ENCODE measurements around the gene HOXB1. TPM values are rescaled to one million over a fixed set of nuclear protein-coding genes. Genes with fewer than 3 reads are reported as not detected.

Gene HOXB1
- total and polyA plus RNA-seq, 2 experiments from 2014 or later, result not detected

DNA sequence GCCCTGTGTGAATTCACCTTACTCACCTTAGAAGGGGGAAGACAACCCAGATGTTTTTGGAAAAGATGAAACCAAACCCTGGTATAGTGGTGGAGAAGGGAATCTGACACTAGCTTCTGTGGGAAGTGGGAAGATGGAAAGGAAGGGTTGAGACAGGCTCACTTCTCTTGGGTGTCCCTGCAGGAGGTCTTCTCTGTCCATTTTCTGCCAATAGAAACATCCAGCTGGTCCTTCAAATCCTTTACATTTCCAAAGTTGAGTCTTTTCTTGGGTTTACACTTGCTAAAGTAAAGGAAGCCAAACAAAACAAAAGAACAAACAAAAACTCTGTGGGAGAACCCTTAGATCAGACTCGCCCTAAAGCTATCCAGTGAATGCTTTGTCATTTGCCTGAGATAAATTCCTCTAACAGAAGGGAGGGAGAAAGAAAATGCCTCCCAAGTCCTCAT is 10.2 kb downstream of the HOXB1 start:
- H2AFZ ChIP-seq, result no peak overlapping the region
- peaks cover 74% of the 10 kb centered on the region for H3K27me3 ChIP-seq (ENCODE audit: insufficient read depth)
- Mint-ChIP-seq H3K27me3 (ENCODE audit: insufficient read depth, low read depth, poor library complexity) (peaks cover 69% of the 10 kb centered on the region), H3K36me3 (ENCODE audit: low read depth) (no peaks in the 10 kb centered on the region), H3K9me3 (no peaks in the 10 kb centered on the region; the same call in 2 of the 3 replicates), H3K4me1 (peaks cover 44% of the 10 kb centered on the region), H3K4me3 (no peak overlapping the region), H3K27ac (no peak overlapping the region)
- H4K20me1 ChIP-seq (replicated peaks; ENCODE audit: insufficient read depth), result peaks cover 7% of the 10 kb centered on the region; the same call in 1 of the 2 replicates
- ATAC-seq (peak; percentile 77), DNase-seq (ENCODE audit: low spot score) (peak; percentile 88)
- no peaks in the 10 kb centered on the region for H3K79me2 ChIP-seq (replicated peaks; ENCODE audit: insufficient read depth)
- peaks cover 50% of the 10 kb centered on the region for H3K4me1 ChIP-seq (ENCODE audit: insufficient read depth)
- H3K4me2 ChIP-seq, result peak overlapping the region; percentile 35
- H3K4me3 ChIP-seq, result peak overlapping the region; percentile 9; the same call in 1 of the 2 replicates
- H3K27ac ChIP-seq (ENCODE audit: low read depth), result no peak overlapping the region
- peaks cover 15% of the 10 kb centered on the region for H3F3A ChIP-seq (replicated peaks; ENCODE audit: low read depth)
- H3K9me2 ChIP-seq (ENCODE audit: insufficient read depth), result peaks cover 5% of the 10 kb centered on the region
- TF ChIP-seq, protein P1, sequence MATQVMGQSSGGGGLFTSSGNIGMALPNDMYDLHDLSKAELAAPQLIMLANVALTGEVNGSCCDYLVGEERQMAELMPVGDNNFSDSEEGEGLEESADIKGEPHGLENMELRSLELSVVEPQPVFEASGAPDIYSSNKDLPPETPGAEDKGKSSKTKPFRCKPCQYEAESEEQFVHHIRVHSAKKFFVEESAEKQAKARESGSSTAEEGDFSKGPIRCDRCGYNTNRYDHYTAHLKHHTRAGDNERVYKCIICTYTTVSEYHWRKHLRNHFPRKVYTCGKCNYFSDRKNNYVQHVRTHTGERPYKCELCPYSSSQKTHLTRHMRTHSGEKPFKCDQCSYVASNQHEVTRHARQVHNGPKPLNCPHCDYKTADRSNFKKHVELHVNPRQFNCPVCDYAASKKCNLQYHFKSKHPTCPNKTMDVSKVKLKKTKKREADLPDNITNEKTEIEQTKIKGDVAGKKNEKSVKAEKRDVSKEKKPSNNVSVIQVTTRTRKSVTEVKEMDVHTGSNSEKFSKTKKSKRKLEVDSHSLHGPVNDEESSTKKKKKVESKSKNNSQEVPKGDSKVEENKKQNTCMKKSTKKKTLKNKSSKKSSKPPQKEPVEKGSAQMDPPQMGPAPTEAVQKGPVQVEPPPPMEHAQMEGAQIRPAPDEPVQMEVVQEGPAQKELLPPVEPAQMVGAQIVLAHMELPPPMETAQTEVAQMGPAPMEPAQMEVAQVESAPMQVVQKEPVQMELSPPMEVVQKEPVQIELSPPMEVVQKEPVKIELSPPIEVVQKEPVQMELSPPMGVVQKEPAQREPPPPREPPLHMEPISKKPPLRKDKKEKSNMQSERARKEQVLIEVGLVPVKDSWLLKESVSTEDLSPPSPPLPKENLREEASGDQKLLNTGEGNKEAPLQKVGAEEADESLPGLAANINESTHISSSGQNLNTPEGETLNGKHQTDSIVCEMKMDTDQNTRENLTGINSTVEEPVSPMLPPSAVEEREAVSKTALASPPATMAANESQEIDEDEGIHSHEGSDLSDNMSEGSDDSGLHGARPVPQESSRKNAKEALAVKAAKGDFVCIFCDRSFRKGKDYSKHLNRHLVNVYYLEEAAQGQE (IDR thresholded peaks at IDR 0.05; ENCODE audit: unreplicated experiment), result no peak
- TF ChIP-seq, protein P2, sequence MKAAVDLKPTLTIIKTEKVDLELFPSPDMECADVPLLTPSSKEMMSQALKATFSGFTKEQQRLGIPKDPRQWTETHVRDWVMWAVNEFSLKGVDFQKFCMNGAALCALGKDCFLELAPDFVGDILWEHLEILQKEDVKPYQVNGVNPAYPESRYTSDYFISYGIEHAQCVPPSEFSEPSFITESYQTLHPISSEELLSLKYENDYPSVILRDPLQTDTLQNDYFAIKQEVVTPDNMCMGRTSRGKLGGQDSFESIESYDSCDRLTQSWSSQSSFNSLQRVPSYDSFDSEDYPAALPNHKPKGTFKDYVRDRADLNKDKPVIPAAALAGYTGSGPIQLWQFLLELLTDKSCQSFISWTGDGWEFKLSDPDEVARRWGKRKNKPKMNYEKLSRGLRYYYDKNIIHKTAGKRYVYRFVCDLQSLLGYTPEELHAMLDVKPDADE (IDR thresholded peaks at IDR 0.05), result no peak
- TF ChIP-seq NANOG (IDR thresholded peaks at IDR 0.05; ENCODE audit: borderline replicate concordance), result peak; percentile 63
- TF ChIP-seq, protein P3, sequence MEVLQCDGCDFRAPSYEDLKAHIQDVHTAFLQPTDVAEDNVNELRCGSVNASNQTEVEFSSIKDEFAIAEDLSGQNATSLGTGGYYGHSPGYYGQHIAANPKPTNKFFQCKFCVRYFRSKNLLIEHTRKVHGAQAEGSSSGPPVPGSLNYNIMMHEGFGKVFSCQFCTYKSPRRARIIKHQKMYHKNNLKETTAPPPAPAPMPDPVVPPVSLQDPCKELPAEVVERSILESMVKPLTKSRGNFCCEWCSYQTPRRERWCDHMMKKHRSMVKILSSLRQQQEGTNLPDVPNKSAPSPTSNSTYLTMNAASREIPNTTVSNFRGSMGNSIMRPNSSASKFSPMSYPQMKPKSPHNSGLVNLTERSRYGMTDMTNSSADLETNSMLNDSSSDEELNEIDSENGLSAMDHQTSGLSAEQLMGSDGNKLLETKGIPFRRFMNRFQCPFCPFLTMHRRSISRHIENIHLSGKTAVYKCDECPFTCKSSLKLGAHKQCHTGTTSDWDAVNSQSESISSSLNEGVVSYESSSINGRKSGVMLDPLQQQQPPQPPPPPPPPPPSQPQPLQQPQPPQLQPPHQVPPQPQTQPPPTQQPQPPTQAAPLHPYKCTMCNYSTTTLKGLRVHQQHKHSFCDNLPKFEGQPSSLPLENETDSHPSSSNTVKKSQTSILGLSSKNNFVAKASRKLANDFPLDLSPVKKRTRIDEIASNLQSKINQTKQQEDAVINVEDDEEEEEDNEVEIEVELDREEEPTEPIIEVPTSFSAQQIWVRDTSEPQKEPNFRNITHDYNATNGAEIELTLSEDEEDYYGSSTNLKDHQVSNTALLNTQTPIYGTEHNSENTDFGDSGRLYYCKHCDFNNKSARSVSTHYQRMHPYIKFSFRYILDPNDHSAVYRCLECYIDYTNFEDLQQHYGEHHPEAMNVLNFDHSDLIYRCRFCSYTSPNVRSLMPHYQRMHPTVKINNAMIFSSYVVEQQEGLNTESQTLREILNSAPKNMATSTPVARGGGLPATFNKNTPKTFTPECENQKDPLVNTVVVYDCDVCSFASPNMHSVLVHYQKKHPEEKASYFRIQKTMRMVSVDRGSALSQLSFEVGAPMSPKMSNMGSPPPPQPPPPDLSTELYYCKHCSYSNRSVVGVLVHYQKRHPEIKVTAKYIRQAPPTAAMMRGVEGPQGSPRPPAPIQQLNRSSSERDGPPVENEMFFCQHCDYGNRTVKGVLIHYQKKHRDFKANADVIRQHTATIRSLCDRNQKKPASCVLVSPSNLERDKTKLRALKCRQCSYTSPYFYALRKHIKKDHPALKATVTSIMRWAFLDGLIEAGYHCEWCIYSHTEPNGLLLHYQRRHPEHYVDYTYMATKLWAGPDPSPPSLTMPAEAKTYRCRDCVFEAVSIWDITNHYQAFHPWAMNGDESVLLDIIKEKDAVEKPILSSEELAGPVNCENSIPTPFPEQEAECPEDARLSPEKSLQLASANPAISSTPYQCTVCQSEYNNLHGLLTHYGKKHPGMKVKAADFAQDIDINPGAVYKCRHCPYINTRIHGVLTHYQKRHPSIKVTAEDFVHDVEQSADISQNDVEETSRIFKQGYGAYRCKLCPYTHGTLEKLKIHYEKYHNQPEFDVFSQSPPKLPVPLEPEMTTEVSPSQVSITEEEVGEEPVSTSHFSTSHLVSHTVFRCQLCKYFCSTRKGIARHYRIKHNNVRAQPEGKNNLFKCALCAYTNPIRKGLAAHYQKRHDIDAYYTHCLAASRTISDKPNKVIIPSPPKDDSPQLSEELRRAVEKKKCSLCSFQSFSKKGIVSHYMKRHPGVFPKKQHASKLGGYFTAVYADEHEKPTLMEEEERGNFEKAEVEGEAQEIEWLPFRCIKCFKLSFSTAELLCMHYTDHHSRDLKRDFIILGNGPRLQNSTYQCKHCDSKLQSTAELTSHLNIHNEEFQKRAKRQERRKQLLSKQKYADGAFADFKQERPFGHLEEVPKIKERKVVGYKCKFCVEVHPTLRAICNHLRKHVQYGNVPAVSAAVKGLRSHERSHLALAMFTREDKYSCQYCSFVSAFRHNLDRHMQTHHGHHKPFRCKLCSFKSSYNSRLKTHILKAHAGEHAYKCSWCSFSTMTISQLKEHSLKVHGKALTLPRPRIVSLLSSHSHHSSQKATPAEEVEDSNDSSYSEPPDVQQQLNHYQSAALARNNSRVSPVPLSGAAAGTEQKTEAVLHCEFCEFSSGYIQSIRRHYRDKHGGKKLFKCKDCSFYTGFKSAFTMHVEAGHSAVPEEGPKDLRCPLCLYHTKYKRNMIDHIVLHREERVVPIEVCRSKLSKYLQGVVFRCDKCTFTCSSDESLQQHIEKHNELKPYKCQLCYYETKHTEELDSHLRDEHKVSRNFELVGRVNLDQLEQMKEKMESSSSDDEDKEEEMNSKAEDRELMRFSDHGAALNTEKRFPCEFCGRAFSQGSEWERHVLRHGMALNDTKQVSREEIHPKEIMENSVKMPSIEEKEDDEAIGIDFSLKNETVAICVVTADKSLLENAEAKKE (CRISPR knock-in tag; IDR thresholded peaks at IDR 0.05), result peak; percentile 88
- no peak for TF ChIP-seq EZH2phosphoT487 (IDR thresholded peaks at IDR 0.05; ENCODE audit: unreplicated experiment)
- TF ChIP-seq POLR2AphosphoS5 (IDR thresholded peaks at IDR 0.05; ENCODE audit: low read depth), result no peak
- TF ChIP-seq, protein P4, sequence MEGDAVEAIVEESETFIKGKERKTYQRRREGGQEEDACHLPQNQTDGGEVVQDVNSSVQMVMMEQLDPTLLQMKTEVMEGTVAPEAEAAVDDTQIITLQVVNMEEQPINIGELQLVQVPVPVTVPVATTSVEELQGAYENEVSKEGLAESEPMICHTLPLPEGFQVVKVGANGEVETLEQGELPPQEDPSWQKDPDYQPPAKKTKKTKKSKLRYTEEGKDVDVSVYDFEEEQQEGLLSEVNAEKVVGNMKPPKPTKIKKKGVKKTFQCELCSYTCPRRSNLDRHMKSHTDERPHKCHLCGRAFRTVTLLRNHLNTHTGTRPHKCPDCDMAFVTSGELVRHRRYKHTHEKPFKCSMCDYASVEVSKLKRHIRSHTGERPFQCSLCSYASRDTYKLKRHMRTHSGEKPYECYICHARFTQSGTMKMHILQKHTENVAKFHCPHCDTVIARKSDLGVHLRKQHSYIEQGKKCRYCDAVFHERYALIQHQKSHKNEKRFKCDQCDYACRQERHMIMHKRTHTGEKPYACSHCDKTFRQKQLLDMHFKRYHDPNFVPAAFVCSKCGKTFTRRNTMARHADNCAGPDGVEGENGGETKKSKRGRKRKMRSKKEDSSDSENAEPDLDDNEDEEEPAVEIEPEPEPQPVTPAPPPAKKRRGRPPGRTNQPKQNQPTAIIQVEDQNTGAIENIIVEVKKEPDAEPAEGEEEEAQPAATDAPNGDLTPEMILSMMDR (conservative IDR thresholded peaks at IDR 0.05; ENCODE audit: low read depth in 2 of 2), result no peak
- TF ChIP-seq EZH2 (IDR thresholded peaks at IDR 0.05; ENCODE audit: low read depth, unreplicated experiment), result no peak
- TF ChIP-seq CREB1 (CRISPR knock-in tag; IDR thresholded peaks at IDR 0.05; ENCODE audit: low read depth), result no peak
- 0 out of 2 replicates have a peak, but pooled peaks have one; percentile 58 for TF ChIP-seq ZNF114 (CRISPR knock-in tag; IDR thresholded peaks at IDR 0.05)
- TF ChIP-seq STAT1 (IDR thresholded peaks at IDR 0.05; ENCODE audit: unreplicated experiment), result no peak
- TF ChIP-seq ZNF331 (CRISPR knock-in tag; IDR thresholded peaks at IDR 0.05; ENCODE audit: low read depth), result no peak
- no peak for TF ChIP-seq JUNB (IDR thresholded peaks at IDR 0.05; ENCODE audit: unreplicated experiment)
- no peaks in the 10 kb centered on the region for H3K36me3 ChIP-seq (ENCODE audit: insufficient read depth)

Measured in GM23338 (cell line).